ENCODE measurements around the gene KCTD7. TPM values are rescaled to one million over a fixed set of nuclear protein-coding genes. Genes with fewer than 3 reads are reported as not detected.

Gene KCTD7
- total and polyA plus RNA-seq, 10 of the 15 experiments (the other 5 are each of a cell fraction or from before 2014, with no cell fraction given): 1.6 to 18.0 (median 9.4) TPM

- TF ChIP-seq E2F8 (IDR thresholded peaks at IDR 0.05; ENCODE audit: low read depth, partially characterized antibody) (no peak), GABPA (IDR thresholded peaks at IDR 0.05; ENCODE audit: low read depth) (no peak), ZNF687 (IDR thresholded peaks at IDR 0.05) (no peak), RFX5 (IDR thresholded peaks at IDR 0.05; ENCODE audit: low read depth, low read length) (no peak)
Observed at GRCh38 chr7:66602159-66602558, 26.5 kb upstream of the KCTD7 start (continued).

- no peak overlapping the region for H3K27ac ChIP-seq (ENCODE audit: control insufficient read depth, insufficient read depth)
- no TSS peak for BruUV-seq (replicated peaks)
- in situ Hi-C loops (cut with MboI) (no loop called here), intact Hi-C loops (cut with micrococcal nuclease; ENCODE audit: unreplicated experiment) (no loop called here)
- no peak for DNase-seq (ENCODE audit: low read depth, low spot score)
- FAIRE-seq: no peak
- no peaks in the 10 kb centered on the region for H3K4me1 ChIP-seq (ENCODE audit: control insufficient read depth, insufficient read depth, low read length)
- no peak overlapping the region for H3K4me3 ChIP-seq
- H3K4me2 ChIP-seq (ENCODE audit: control insufficient read depth, insufficient read depth): no peak overlapping the region
- no peak overlapping the region for H2AFZ ChIP-seq (ENCODE audit: control insufficient read depth, low read depth, low read length)
- no peaks in the 10 kb centered on the region for H3K27me3 ChIP-seq (replicated peaks in 1 of 2; ENCODE audit: control insufficient read depth in 2 of 2, insufficient read depth in 2 of 2, low read length in 1 of 2)
- ChIA-PET RAD21 (ENCODE audit: unreplicated experiment) (no interaction called here), POLR2A (interaction anchor here (0.5 to 0.7 kb wide), 2 partner anchors 12 to 73 kb away, joined by 3 to 6 read pairs; no protein-coding TSS in a partner anchor), SMC1A (ENCODE audit: uncharacterized antibody, unreplicated experiment) (interaction anchor here (0.6 to 1.1 kb wide), 2 partner anchors 11 to 24 kb away, joined by 3 read pairs; no protein-coding TSS in a partner anchor), CTCF (no interaction called here)
- 38% methylated on average over 1 of the region's 1 CpG for WGBS (ENCODE audit: insufficient coverage, insufficient replicate concordance, low lambda C conversion rate, missing lambda C conversion rate)
- no peaks in the 10 kb centered on the region for H3K9me3 ChIP-seq (replicated peaks; ENCODE audit: control insufficient read depth, insufficient read depth, low read length)
- H3K9ac ChIP-seq (ENCODE audit: control insufficient read depth, insufficient read depth, low read length): no peak overlapping the region
- no peaks in the 10 kb centered on the region for H3K79me2 ChIP-seq (ENCODE audit: control insufficient read depth, insufficient read depth, low read length)
- no peak for ATAC-seq
- H3K36me3 ChIP-seq (ENCODE audit: control insufficient read depth in 2 of 2, insufficient read depth in 2 of 2, low read length in 1 of 2): no peaks in the 10 kb centered on the region
- H4K20me1 ChIP-seq (ENCODE audit: control insufficient read depth, insufficient read depth): no peaks in the 10 kb centered on the region
- TF ChIP-seq ATF3 (IDR thresholded peaks at IDR 0.05; ENCODE audit: borderline replicate concordance, extremely low read depth, low read depth, low read length) (no peak), WRNIP1 (IDR thresholded peaks at IDR 0.05; ENCODE audit: borderline replicate concordance, low read depth, low read length) (no peak), E4F1 (IDR thresholded peaks at IDR 0.05; ENCODE audit: borderline replicate concordance, partially characterized antibody) (no peak), SMARCA5 (IDR thresholded peaks at IDR 0.05) (no peak), RAD21 (IDR thresholded peaks at IDR 0.05; ENCODE audit: insufficient read depth, low read depth, low read length) (no peak), NRF1 (conservative IDR thresholded peaks at IDR 0.05; ENCODE audit: low read depth, low read length) (no peak), TAF1 (IDR thresholded peaks at IDR 0.05; ENCODE audit: borderline replicate concordance, low read depth, low read length) (no peak), EED (IDR thresholded peaks at IDR 0.05; ENCODE audit: low read depth) (no peak)
Observed at GRCh38 chr7:66604198-66604597, 24.5 kb upstream of the KCTD7 start.
